Measurements from ENCODE around the gene TMEM236. TPM values are rescaled to one million over a fixed set of nuclear protein-coding genes. Genes with fewer than 3 reads are reported as not detected.

Gene TMEM236
- total RNA-seq, 1 experiment from 2014 or later, result 0.06 TPM

GRCh38 chr10:17742918-17743317, 9.1 kb upstream of the TMEM236 start:
- DNase-seq (ENCODE audit: low read depth), result peak; percentile 44

GRCh38 chr10:17743437-17743836, 8.6 kb upstream of the TMEM236 start:
- no peak for DNase-seq (ENCODE audit: low read depth)

- DNase-seq (ENCODE audit: low read depth), result no peak
These were observed 7.6 kb upstream of the TMEM236 start for GRCh38 chr10:17744341-17744861.

- DNase-seq (ENCODE audit: low read depth), result no peak
These were observed 4.0 kb upstream of the TMEM236 start for GRCh38 chr10:17747883-17748550.

- DNase-seq (ENCODE audit: low read depth), result no peak
These were observed 2.1 kb upstream of the TMEM236 start for GRCh38 chr10:17749890-17750289.

GRCh38 chr10:17756557-17757217, 4.7 kb downstream of the TMEM236 start:
- peak; percentile 9 for DNase-seq (ENCODE audit: low read depth)

GRCh38 chr10:17758200-17758599, 6.2 kb downstream of the TMEM236 start:
- DNase-seq (ENCODE audit: low read depth), result no peak

GRCh38 chr10:17758896-17759295, 6.9 kb downstream of the TMEM236 start:
- no peak for DNase-seq (ENCODE audit: low read depth)

GRCh38 chr10:17764142-17764541, 12.1 kb downstream of the TMEM236 start:
- DNase-seq (ENCODE audit: low read depth), result no peak

- no peak for DNase-seq (ENCODE audit: low read depth)
These were observed 13.6 kb downstream of the TMEM236 start for GRCh38 chr10:17765602-17766001.

- DNase-seq (ENCODE audit: low read depth), result no peak
These were observed 14.7 kb downstream of the TMEM236 start for GRCh38 chr10:17766731-17767130.

GRCh38 chr10:17768496-17768895, 16.5 kb downstream of the TMEM236 start:
- no peak for DNase-seq (ENCODE audit: low read depth)

GRCh38 chr10:17768957-17769356, 17.0 kb downstream of the TMEM236 start:
- DNase-seq (ENCODE audit: low read depth), result no peak

GRCh38 chr10:17771017-17771416, 19.0 kb downstream of the TMEM236 start:
- no peak for DNase-seq (ENCODE audit: low read depth)

- no peak for DNase-seq (ENCODE audit: low read depth)
These were observed 27.8 kb downstream of the TMEM236 start for GRCh38 chr10:17779784-17780183.

GRCh38 chr10:17780727-17781126, 28.7 kb downstream of the TMEM236 start:
- no peak for DNase-seq (ENCODE audit: low read depth)

- no peak for DNase-seq (ENCODE audit: low read depth)
These were observed 29.9 kb downstream of the TMEM236 start for GRCh38 chr10:17781856-17782255.

- DNase-seq (ENCODE audit: low read depth), result peak; percentile 56
These were observed 31.1 kb downstream of the TMEM236 start for GRCh38 chr10:17782921-17783665.

- no peak for DNase-seq (ENCODE audit: low read depth)
These were observed 31.8 kb downstream of the TMEM236 start for GRCh38 chr10:17783751-17784150.

GRCh38 chr10:17784688-17785087, 32.7 kb downstream of the TMEM236 start:
- DNase-seq (ENCODE audit: low read depth), result peak; percentile 58

GRCh38 chr10:17785276-17785930, 33.4 kb downstream of the TMEM236 start:
- DNase-seq (ENCODE audit: low read depth), result no peak
